NCI-H2107 (cell line): ENCODE measurements around the gene PCSK6.
A peak's percentile ranks its signal among the peaks of the same experiment; 100 is the strongest.
"Not testable (repeated sequence)": the region's sequence is repeated elsewhere in the genome, so short reads cannot be mapped to it uniquely, and the experiment has no call there.

Source experiments
- DNase-seq: peaks from one replicate; lab custom pipeline; 2025; lab: John Stamatoyannopoulos, UW

PCSK6 gene

DNA sequence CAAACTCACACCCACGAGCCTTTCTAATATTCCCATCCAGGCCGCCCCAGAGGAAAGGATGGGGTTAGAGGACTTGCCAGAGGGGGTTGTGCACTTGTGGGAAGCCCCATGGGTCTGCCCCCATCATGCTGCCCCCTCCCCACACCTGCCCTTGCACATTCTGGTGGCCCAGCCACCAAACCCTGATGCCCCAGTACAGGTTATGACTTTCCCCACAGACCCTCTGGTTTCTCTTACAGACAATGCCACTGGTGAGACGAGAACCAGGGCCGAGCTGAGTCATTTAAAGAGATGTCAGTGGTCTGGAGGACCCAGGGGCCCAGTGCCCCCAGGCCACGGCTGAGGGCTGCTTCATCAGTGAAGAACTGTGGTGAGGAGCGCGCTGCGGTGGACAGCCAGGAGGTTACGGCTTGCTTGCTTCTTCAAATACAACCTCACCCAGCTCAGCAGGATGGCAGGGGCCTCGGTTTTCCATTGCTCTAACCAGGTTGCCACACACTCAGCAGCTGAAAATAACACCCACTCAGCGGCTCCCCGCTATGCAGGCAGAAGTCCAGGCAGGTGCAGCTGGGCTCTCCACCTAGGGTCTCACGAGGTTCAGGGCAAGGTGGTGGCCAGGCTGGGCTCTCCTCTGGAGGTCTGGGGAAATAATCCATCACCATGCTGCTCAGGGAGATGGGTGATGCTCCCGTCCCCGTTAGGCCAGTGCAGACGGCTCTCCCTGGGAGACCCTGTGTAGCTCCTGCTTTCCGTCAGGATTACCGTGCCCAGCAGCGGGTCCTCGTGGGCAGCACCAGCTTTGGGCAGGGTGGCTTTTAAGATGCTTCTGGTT is 180.7 kb downstream of the PCSK6 start:
- peak; percentile 49 for DNase-seq

DNA sequence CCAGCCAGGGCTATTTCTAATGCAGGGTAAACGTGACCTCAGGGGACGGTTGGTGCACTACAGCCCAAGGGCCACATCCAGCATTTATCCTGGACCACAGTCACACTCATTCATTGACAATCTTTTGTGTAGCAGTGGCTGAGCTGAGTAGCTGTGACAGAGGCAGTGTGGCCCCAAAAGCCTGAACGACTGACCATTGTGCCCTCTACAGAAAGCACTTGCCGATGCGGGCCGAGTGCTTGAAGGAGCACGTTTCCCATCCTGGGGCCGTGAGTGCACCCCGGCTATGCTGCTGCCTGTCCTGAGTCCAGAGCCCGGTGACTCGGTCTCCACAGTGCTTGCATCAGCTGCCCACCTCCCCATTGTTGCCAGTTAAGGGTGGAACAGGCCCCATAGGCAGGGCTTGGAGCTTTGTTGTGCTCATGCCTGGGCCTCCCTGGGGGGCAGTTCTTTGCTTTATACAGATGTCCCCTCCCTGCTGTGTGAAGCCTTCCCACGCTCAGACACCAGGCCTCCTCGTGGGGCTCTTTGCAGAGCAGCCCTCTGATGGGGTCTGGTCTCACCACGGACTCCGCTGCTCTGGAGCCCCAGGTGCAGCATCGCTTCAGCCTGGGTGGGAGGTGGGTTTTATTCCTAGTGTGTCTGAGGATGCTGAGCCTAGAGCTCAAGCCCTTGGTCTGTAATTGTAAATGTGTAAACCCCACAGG is 181.5 kb downstream of the PCSK6 start:
- DNase-seq: no peak

DNA sequence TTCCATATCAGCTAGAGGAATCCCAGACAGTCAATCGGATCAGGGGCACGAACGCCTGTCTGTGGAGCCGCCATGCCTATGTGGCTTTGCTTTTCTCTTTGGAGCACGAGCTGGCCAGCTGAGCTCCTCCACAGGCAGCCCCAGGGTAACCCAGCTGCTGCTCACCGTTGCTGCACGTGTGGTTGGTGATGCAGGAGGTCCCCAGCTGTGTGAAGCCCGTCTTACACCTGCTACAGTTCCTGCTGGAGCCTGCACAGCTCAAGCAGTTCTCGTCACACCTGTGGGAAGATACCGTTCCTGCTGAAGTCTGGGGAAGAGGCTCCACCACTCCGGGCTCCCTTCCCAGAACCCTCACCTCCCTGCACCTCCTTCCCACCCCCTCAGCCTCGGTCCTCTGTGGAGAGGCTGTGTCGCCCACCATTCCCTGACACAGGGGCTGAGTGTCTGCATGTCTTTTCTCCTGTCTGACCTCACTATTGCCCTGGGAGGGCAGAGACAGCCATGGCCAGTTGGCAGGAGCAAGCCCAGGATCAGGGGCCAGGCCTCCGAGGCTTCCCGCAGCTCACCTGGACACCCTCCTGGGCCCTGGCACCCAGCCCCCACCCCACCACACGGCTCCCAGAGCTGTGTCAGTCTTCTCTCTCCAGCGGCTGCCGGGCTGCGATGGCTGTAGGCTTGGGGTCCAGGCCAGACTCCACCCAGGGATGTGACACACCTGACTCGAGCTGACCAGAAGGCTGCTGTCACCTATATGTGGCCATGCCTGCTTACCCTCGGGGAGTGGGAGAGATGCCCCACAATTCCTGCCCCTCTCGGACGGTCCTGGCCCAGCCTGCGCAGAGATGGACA is 182.2 kb downstream of the PCSK6 start:
- peak; percentile 41 for DNase-seq

DNA sequence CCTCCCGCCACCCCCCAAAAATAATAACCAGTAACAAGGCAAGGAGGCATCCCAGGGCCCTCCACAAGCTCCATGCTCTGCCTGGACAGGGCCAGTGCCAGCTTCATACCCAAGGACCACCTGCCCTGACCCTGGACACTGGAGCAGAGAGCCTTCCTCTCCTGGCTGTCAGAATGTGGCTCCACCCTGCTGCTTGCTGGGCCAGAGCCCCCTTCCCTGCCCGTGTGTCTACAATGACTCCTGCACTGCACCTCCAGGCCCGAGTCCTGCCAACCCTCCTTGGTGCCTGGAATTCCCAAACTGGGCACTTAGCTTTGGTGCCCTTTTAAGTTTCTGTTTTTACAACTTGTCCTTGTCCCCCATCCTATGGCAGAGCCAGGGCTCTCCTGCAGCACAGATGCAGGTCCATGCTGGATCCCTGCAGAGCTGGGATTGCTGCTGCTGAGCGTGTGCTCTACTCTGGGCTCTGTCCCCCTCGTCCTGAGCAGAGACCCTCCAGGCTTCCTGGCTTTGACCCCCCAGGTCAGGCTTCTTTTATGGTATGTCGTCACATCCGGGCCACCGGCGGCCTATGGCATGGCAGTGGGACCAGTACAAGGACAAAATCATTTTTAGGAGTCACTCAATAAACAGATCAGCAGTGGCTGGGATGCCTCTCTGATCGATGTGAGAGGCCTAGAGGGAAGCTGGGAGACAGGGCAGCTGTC is 183.0 kb downstream of the PCSK6 start:
- no peak for DNase-seq

DNA sequence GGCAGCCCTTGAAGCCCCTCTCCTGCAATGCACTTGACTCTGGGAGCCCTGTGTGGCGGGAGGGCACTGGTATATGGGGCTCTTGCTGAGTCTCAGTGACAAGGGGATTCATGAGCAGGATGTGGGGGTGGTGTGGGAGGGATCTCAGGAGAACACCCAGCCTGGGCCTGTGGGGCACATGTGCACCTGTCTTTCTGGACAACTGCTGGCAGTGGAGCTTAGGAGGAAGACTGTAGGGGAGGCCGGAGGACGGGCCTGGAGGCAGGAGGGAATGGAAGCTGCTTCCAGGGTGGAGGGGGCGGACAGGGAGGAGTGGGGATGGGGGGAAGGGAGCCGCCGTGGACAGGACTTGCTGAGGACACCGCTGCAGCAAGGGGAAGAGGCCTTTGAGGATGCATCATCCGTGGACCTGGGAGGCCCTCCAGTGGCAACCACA is 183.7 kb downstream of the PCSK6 start:
- DNase-seq: no peak

DNA sequence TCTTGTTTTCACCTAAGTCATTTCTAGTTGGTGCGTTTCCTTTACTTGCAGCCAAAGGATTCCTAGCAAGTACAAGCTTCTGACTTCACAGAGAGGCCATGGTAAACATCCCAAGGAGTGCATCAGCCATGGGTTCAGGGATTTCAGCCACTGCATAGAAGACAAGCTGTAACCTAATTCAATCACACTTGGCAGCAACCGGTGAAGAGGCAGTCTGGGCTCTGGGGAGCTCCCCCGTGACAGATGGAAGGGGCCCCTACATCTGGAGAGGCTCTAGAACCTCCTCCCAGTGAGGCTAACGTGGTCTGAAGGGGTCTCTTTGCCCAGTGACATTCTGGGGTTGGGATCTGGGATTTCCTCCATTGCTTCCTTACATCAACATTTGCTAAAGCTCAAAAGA is 186.1 kb downstream of the PCSK6 start:
- DNase-seq: no peak

DNA sequence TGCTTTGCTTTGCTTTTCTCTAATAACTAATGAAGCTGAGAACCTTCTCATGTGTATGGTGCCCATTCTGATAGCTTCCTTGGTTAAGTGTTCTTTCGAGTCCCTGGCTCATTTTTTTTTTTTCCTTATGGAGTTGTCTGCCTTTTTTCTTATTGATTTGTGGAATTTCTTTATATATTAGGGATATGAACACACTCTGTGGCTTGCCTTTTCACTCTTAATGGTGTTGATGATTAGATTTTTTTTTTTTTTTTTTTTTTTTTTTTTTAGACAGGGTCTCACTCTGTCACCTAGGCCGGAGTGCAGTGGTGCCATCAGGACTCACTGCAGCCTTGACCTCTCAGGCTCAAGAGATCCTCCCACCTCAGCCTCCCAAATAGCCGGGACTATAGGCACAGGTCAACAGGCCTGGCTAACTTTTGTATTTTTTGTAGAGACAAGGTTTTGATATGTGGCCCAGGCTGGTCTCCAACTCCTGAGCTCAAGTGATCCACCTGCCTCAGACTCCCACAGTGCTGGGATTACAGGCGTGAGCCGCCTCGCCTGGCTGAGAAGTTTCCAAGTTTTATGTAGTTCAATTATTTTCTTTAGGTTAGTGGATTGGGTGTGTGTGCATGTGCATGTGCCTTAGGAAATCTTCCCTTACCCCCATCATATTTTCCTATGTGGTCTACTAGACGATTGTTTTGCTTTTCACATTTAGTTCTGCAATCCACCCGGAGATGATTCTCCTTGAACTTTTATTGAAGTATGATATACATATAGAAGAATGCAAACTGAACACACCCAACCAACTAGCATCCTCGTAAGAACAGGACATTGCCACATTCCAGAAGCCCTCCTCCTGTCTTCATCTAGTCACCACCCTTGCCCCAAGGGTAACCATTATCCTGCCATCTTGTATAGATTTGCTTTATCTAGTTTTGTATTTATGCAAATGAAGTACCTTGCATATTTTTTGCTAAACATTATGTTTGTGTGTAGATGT is 192.8 kb downstream of the PCSK6 start:
- DNase-seq: no peak

DNA sequence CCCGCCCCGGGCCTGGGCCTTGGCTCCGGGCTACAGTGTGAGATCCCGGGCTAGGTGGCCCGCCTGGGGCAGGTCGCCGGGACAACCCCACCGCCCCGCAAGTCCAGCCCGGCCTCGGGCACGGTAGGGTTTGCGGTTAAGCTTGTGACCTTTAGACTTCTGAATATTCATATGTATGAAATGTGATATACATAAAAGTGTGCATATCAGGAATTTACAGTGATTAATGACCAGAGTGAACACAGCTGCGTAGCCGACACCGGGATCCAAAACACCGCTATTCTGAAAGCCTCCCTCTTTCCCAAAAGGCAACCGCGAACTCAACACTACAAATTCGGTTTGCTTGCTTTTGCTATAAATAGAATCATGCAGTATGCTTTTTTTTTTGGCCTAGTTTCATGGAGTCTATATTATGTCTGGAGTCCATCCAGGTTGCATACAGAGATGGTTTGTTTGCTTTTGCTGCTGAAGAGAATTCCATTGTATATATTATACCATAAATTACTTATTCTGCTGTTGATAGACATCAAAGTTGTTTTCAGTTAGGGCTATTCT is 193.8 kb downstream of the PCSK6 start:
- DNase-seq: no peak

DNA sequence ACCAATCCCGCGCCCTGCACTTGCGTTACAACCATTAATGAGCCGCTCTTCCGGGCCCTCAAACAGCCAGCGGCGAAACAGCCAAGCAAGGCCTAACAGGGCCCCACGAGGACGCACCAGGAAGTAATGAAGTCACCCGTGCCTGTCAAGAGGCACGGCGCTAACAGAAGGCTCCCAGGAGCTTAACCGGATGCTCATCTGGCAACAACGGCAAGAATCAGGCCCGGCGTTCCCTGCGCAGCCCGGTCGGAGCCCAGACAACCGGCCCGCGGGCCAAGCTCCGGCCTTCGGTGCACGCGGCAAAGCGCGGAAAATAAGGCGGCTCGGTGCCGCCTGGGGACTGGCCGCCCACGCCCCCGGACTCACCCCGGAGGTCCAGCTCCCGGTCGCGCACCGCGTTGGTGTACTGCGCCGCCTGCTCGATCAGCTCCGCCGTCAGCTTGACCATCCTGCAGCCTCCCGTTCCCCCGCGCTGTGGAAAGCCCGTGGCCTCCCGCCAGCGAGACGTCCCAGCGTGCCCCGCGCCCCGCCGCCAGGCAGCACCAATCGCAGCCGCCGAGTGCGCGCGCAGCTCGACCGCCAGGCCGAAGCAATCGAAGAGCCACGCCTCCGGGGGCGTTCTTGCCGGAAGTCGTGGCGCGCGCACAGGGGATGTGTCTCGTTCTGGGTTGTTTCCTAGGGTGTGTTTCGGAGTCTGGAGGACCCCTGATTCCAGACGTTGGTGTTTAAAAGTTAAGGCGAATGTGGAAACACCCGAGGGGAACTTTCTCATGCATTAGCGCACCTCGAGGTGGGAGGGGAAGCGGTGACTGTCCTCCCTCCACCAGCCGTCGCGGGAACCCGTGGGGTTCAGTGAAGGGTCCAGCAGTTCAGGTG is 194.5 kb downstream of the PCSK6 start, which contains the start of gene SNRPA1:
SNRPA1 (minus strand) TSS at position 518 of the 876 bp plus-strand sequence; CDS start at position 448, 70 bp downstream.
- DNase-seq: peak; percentile 63

DNA sequence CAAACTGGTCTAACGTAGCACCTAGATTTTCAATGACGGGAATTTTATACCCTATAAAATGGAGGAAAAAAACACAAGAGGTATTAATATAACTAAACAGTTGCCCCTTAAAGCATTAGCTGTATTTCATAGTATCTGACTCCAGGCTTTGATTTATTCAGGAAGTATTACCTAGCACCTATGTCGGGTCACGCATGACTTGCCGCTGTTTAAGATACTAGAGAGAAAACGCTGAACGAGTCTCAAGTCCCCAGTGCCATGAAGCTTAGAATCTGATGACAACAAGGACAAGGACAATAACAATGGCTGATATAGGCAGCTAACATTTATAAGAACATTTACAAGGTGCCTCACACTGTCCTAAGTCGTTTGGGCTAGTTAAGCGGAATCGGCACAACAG is 196.4 kb downstream of the PCSK6 start:
- DNase-seq: no peak

DNA sequence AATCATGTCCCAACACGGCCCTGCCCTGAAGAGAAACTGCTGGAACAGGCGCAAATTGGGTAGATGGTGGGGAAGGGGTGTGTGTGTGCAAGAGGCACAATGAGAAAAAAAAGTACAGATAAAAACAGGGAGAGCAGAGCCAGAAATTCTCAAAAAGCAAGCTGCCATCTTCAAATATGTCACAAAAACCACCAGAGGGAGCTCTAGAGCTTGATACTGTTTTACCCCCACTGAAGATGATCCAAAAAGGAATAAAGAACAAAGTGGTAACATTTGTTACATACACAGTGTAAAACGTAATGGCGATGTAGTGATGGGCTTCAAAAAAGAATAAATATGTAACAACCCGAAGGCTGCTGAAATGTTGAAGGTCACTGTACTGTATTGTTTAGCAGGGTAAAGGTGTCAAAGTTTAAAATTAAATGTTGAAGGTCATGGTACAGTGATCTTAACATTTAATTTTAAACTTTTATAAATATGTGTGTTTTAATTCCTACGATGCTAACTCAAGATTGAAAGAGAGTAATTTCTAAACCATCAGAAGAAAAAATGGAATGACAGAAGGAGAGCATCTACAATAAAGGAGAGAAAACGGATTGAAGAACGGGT is 200.5 kb downstream of the PCSK6 start:
- peak; percentile 14 for DNase-seq

DNA sequence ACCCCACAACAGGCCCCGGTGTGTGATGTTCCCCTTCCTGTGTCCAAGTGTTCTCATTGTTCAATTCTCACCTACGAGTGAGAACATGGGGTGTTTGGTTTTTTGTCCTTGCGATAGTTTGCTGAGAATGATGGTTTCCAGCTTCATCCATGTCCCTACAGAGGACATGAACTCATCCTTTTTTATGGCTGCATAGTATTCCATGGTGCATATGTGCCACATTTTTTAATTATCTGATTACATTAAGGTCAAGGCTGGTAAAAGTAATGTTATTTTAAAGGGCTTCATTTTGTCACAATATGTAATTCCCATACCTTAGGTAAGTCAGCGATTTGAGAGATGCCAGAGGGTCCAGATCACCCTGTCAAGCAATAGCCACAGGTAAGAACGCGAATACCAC is 202.2 kb downstream of the PCSK6 start:
- DNase-seq: not testable (repeated sequence)

DNA sequence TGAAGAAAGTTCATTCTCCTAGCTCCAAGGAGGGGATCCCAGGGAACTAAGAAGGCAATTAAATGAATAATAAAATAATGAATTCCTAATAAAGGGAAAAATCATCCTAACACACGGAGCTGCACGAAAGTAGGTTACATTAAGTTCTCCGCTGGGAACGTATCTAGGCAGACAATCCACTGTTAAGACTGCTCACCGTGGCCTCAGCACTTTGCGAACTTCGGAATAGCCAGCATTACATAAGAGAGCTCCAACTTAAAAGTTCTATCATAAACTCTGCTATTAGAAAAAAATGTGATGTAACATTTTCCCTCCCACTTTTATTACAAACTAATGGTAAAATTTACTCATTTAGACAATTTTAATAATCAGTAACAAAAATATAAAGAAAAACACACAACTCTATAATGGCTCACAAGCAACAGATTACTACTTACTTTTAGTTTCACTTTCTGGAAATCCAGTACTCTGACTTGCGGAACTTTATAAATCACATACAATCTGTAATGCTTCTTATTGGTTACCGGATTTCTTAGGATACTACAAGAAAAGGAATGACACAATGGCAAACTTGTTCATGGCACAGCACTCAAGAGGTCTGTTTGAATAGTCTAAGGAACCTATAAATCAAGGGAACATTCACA is 202.9 kb downstream of the PCSK6 start:
- DNase-seq: no peak

DNA sequence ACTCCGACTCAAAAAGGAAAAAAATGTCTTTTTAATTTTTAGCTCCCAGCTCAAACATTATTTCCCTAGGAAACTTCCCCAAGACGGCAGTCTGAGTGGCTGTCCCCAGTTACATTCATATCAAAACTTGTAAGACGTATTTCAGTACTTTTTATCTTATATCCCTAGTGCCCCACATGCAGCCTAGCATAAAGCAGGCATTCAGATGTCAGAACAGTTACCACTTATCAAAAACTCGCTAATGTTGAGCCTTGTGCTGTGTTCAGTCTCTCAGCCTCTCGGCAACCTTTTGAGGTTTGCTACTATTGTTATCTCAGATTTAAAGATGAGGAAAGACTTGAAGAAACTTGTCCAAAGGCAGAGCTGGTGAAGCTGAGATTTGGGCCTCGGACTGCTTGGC is 205.6 kb downstream of the PCSK6 start:
- DNase-seq: no peak

DNA sequence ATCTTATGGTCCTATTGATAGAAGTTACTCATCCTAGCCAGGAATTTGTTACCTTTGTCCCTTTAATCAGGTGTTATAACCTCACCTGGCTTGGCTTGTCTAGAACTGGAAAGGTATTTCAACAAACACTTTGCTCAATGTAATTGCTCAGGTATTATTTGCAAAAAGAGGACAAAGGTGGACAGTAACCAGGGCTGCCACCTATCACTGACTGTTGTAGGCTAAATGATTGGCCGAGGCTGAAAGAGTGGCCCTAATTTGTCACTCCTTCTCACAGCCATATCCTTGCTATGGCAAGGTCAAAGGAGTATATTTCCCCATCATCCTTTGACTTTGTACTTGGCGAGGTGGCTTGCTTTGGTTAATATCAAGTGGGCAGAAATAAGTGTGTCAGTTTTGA is 209.5 kb downstream of the PCSK6 start:
- DNase-seq: no peak

DNA sequence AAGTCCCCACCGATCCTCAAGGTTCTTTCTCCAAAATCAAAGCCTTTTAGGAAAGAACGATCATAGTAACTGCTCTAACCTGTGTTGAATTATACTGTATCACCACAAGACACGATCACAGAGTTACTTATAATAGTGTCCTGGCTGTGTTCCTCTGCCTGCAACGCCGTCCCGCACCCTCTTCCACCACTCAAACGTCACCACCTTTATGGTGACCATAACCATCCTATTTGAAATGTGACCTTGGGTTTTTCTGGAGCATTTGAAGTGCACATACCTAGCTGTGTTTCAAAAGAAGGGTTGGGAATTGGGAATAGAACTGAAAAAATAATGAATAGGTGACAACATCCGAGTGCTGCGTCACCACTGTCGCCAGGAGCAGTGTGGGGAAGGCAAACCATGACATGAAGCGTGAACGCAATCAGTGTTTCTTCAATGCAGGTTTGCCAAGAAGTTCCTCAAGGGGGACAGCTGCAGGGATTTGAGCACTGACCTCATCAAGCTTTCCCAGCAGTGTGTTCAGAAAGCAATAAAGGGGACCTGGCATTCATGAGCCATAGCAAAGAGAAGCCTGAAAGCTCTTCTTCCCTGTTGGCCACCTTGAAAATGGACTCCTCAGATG is 211.5 kb downstream of the PCSK6 start:
- DNase-seq: no peak

DNA sequence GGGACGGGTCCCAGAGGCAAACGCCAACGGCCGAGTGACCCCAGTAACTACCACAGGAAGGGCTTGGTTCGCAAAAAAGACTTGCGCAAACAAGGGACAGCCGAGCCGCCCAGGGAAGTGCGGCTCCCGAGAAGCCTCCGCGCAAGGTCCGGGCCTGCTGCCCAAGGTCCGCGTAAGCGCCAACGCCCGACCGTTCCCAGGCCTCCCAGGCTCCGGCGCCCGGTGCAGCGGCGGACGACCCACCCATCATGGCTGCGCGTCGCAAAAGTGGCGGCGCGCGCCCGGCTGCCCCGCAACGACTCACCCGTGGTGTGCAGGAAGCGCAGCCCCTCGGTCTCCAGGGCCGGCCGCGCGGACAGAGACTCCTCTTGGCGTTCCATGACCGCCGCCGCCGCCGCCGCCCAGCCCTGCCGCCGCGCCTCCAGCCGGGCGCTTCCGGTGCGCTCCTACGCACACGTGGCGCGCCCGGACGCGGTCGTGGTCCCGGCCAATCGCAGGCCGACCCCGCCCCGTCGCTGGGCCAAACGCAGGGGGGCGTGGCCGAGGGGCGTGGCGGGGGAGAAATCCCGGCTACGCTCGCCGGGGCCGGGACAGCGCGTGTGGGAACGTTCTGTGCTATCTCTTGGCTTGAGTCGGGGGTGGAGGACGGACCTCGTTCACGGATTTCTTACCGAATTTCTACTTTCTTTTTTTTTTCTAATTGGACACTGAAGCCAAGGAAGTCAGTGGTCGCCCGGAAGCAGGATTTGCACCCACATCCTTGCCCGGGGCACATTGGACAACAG is 212.3 kb downstream of the PCSK6 start, which contains the start of gene SELENOS:
SELENOS (minus strand) TSS at position 448 of the 785 bp plus-strand sequence; CDS start at position 380, 68 bp downstream.
- DNase-seq: peak; percentile 41
